Fibroblast of the aortic adventitia (primary cell): ENCODE measurements around the gene HMG20B. TPM values are rescaled to one million over a fixed set of nuclear protein-coding genes. Genes with fewer than 3 reads are reported as not detected.
A peak's percentile ranks its signal among the peaks of the same experiment; 100 is the strongest.

Experiments used
- DNase-seq: peaks from one replicate; pipeline ENCODE4 v3.0.0-alpha.2; 2010; ENCODE audit warnings: low read depth
- H3K4me3 ChIP-seq: 2 replicates; pipeline ENCODE4 v1.5.1; 2011; ENCODE audit warnings: low read depth, mild to moderate bottlenecking, control low read depth, low read length, moderate library complexity
- total RNA-seq: library from RNA; depleted of rRNA; stranded (reverse); fragments of >200 nt; gene quantifications from 2 replicates; pipeline ENCODE4 v1.2.3, GENCODE V29; 2012; ENCODE audit warnings: low replicate concordance
- TF ChIP-seq, protein P1 (sequence below): IDR thresholded peaks from 2 replicates; pipeline ENCODE4 v1.5.1; 2011; ENCODE audit warnings: mild to moderate bottlenecking, low read length, control low read depth, inconsistent platforms; ENCODE audit not compliant: insufficient read depth

Gene HMG20B
- total RNA-seq, 1 donor: 56.6 TPM

DNA sequence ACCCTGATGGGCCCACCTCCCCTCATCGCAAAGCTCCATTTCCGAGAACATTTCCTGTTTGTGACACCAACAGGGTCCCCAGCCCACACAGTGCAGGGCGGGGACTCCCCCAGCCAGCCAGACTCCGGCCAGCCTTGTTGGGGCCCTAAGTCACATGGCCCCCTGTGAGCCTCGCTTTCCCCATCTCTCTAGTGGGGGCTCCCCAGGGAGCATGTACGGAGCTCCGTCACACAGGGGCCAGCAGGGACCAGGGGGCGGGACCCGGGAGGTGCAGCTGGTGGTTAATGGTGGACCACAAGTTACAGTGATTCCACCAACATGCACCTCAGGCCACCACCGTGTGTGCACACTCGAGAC, 32.2 kb downstream of the HMG20B start:
- no peak for DNase-seq
- H3K4me3 ChIP-seq: no peak overlapping the region
- TF ChIP-seq, protein P1, sequence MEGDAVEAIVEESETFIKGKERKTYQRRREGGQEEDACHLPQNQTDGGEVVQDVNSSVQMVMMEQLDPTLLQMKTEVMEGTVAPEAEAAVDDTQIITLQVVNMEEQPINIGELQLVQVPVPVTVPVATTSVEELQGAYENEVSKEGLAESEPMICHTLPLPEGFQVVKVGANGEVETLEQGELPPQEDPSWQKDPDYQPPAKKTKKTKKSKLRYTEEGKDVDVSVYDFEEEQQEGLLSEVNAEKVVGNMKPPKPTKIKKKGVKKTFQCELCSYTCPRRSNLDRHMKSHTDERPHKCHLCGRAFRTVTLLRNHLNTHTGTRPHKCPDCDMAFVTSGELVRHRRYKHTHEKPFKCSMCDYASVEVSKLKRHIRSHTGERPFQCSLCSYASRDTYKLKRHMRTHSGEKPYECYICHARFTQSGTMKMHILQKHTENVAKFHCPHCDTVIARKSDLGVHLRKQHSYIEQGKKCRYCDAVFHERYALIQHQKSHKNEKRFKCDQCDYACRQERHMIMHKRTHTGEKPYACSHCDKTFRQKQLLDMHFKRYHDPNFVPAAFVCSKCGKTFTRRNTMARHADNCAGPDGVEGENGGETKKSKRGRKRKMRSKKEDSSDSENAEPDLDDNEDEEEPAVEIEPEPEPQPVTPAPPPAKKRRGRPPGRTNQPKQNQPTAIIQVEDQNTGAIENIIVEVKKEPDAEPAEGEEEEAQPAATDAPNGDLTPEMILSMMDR: no peak

DNA sequence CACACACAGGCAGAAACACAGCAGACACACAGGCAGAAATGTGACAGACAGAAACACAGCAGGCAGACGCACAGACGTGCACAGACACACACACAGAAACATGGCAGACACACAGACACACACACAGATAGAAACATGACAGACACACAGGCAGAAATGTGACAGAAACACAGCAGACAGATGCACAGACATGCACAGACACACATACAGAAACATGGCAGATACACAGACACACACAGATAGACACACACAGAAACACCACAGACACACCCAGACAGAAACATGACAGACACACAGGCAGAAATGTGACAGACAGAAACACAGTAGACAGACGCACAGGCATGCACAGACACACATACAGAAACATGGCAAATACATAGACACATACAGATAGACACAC, 32.6 kb downstream of the HMG20B start:
- no peak for DNase-seq
- peak overlapping the region; percentile 76 for H3K4me3 ChIP-seq
- TF ChIP-seq, protein P1: no peak

DNA sequence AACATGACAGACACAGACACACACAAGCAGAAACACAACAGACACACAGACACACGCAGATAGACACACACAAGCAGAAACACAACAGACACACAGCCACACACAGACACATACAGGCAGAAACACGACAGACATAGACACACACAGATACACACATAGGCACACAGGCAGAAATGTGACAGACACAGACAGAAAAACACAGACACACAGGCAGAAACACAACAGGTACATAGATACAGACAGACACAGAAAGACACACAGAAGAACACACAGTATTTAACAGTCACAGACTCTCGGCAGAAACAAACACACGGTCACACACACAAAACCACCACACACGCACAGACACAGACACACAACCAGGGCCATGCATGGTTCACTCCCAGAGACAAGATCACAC, 33.0 kb downstream of the HMG20B start:
- peak overlapping the region; percentile 76 for H3K4me3 ChIP-seq
- peak; percentile 11 for DNase-seq
- TF ChIP-seq, protein P1: no peak

DNA sequence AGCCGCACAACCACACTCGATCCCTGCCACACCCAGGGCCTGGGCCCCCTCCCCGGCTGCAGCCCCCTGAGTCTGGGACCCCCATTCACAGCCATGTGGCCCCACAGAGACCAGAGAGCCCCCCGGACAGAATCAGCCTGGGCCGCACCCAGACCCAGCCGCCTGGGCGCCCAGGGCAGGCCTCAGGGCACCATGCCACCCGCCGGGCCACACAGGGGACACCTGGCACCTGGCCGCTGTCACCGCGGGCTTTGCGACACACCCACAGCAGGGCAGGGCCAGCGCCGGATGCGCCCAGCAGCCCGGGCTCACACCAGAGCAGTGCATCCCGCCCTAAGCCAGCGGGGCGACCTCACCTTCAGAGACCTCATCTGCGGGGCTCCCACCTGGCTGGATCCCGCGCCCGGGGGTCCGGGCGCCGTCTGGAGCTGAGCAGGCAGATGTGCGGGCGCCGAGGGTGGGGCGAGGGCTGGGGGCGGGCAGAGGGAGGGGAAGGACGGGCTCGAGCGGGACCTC, 33.5 kb downstream of the HMG20B start:
- TF ChIP-seq, protein P1: no peak
- DNase-seq: no peak

DNA sequence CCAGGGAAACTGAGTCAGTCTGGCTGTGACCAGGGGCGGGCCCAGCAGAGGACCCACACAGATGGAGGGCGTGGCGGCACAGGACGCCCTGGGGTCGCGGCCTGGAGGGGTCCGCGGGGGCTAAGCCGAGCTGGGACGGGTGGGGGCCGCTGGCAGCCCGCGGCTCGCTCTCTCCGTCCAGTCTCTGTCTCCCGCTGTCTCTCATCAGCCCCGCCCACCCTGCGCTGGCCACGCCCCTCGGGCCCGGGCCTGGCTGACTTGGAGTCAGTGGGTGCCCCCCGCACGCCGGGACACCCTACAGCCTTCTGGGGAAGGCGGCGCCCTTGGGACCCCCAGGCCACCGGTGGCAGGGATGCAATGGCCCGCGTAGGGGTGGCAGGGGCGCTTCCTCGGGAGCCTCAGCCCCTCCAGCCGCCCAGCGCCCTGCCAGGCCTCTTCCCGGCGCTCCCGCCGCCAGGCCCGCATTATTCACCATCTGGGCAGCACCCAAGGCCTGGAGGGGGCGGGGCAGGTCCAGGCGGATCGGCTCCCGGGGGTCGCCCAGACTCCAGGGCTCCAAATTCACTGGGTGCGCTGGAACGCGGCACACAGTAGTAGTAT, 34.0 kb downstream of the HMG20B start, which contains the start of gene TBXA2R:
TBXA2R (minus strand) TSS at position 186 of the 600 bp plus-strand sequence. CDS start 6,241 bp downstream, outside the sequence.
- TF ChIP-seq, protein P1: no peak
- peak; percentile 60 for DNase-seq
- H3K4me3 ChIP-seq: peak within 1 kb of the TSS; percentile 76

More for the DNA sequence above, 33.5 kb downstream of the HMG20B start:
- peak overlapping the region; percentile 76 for H3K4me3 ChIP-seq

DNA sequence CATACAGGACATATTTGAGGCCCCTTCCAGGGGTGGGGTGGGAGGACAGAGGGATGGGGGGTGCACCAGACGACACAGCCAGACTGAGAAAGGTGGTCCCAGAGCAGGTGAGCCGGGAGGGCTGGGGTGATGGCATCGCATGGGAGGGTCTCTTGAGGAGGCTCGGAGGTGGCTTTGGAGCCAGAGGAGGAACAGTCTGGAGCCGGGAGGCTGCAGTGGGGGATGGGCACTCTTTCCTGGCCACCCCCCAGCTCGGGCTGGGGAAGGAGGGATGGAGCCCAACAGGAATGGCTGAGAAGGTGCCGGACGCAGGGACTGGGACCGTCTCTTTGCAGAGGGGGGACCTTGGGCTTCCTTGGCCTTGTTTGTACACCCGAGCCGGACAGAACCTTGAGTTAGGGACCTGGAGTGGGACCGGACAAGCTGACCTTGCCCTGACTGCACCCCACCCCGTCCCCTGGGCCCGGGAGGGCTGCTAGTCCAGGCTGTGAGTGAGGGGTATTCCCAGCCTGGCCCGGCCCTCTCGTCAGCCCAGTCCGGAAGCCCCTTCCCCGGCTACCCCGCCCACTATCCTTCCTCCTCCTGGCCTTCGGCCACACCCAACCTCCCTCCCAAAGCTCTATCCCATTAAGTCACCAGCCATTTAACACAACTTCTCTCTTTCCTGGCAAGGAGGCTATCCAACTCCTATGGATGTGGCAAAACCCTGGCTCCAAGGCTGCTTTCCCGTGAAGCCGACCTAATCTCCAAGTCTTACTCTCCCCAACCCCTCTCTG, 34.7 kb downstream of the HMG20B start:
- TF ChIP-seq, protein P1: no peak
- H3K4me3 ChIP-seq: peak overlapping the region; percentile 76
- peak; percentile 60 for DNase-seq
